Testis (tissue), 2 donors: Measurements from ENCODE around the gene UGT3A2.
A peak's percentile ranks its signal among the peaks of the same experiment; 100 is the strongest.

Experiments
- POLR2A ChIP-seq: fragments of 450-650 bp; IDR thresholded peaks from one replicate; pipeline ENCODE4 v1.6.1; 2017; ENCODE audit warnings: antibody characterized with exemption, mild to moderate bottlenecking, moderate library complexity
- TF ChIP-seq, protein P1 (sequence below), 3 experiments: fragments of 450-650 bp in 2 of 3; fragments of 200-600 bp in 1 of 3; sonication (generic) in 1 of 3; IDR thresholded peaks; one replicate each; pipeline ENCODE4 v1.5.1; 2016 to 2019; ENCODE audit warnings: antibody characterized with exemption in 3 of 3, mild to moderate bottlenecking in 2 of 3, moderate library complexity in 1 of 3

DNA sequence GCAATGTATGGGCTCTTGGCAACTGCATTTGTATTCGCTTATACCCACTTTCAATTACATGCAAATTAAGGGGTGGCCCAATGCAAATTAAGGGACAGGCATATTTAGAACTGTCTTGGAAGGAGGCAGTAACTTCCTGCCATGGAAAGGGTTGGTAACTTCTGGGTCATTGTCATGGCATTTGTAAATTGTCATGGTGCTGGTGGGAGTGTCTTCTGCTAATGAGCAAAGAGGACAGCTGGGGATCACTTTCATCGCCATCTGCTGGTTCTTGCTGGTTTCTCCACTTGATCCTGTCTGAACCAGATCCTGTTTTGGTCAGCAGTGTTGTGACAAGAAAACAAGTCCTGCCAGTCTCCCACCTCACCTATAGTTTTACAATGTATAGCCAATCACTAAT is 23.3 kb upstream of the UGT3A2 start:
- TF ChIP-seq, protein P1, sequence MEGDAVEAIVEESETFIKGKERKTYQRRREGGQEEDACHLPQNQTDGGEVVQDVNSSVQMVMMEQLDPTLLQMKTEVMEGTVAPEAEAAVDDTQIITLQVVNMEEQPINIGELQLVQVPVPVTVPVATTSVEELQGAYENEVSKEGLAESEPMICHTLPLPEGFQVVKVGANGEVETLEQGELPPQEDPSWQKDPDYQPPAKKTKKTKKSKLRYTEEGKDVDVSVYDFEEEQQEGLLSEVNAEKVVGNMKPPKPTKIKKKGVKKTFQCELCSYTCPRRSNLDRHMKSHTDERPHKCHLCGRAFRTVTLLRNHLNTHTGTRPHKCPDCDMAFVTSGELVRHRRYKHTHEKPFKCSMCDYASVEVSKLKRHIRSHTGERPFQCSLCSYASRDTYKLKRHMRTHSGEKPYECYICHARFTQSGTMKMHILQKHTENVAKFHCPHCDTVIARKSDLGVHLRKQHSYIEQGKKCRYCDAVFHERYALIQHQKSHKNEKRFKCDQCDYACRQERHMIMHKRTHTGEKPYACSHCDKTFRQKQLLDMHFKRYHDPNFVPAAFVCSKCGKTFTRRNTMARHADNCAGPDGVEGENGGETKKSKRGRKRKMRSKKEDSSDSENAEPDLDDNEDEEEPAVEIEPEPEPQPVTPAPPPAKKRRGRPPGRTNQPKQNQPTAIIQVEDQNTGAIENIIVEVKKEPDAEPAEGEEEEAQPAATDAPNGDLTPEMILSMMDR (IDR thresholded peaks at IDR 0.05) = peak in 1 of 3 experiments; percentile 11
- no peak for TF ChIP-seq POLR2A
